ENCODE measurements around the gene MPV17L2.

MPV17L2 gene

GRCh38 chr19:18214779-18215433, 21.9 kb downstream of the MPV17L2 start:
- no peak overlapping the region for H3K4me3 ChIP-seq (ENCODE audit: insufficient read depth, low read depth, low read length, poor library complexity, severe bottlenecking)
- no peaks in the 10 kb centered on the region for H3K4me1 ChIP-seq (ENCODE audit: control insufficient read depth, insufficient read depth, low read length, poor library complexity, severe bottlenecking)
- no peaks in the 10 kb centered on the region for H3K27me3 ChIP-seq (replicated peaks; ENCODE audit: control insufficient read depth, insufficient read depth, low read length, poor library complexity, severe bottlenecking)
- no peak overlapping the region for H3K27ac ChIP-seq (ENCODE audit: insufficient read depth, low read length, poor library complexity, severe bottlenecking)
- H3K9me3 ChIP-seq (ENCODE audit: control insufficient read depth, low read length): no peaks in the 10 kb centered on the region
- H3K36me3 ChIP-seq (ENCODE audit: control insufficient read depth, insufficient read depth, low read length): no peaks in the 10 kb centered on the region
- DNase-seq: no peak

DNA sequence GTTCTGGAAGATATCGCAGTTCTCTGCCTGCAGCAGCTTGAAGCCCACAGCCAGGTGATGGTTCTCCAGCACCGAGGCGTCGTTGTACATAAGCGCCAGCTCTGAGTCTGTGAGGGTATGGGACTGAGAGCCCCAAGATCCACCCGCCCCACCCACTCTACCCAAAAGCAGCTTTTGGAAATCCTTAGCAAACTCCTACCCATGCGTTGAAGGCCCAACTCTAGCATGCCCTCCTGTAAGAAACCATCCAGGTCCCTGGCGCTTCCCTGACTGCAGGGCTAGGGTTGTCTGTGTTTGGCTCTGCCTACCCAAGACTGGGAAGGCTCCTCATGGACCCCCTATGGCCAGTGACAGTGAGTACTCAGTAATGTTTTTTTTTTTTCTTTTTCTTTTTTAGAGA, 23.8 kb downstream of the MPV17L2 start:
- Histone ChIP-seq H3K4me1 (ENCODE audit: control insufficient read depth, insufficient read depth, low read length, poor library complexity, severe bottlenecking) (no peaks in the 10 kb centered on the region), H3K9me3 (ENCODE audit: control insufficient read depth, low read length) (no peaks in the 10 kb centered on the region), H3K4me3 (ENCODE audit: insufficient read depth, low read depth, low read length, poor library complexity, severe bottlenecking) (no peak overlapping the region), H3K36me3 (ENCODE audit: control insufficient read depth, insufficient read depth, low read length) (no peaks in the 10 kb centered on the region), H3K27me3 (replicated peaks; ENCODE audit: control insufficient read depth, insufficient read depth, low read length, poor library complexity, severe bottlenecking) (no peaks in the 10 kb centered on the region), H3K27ac (ENCODE audit: insufficient read depth, low read length, poor library complexity, severe bottlenecking) (no peak overlapping the region)
- no peak for DNase-seq

DNA sequence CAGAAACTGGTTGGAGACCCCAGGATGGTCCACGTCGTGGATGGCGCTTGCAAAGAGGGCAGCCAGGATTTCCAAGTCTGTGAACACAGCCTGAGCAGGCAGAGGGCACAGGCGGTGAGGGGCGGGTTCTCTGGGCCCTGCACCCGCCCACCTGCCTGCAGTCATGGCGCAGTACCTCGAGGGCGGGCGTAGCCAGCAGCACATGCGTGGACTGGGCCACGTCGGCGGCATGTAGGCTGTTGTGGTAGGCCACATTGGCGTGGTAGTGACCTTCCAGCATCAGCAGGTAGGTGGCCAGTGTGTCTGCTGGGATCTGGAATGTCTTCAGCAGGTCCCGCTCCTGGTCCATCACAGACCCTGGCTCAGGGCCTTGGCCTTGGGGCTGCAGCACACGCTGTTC, 25.1 kb downstream of the MPV17L2 start:
- Histone ChIP-seq H3K9me3 (ENCODE audit: control insufficient read depth, low read length) (no peaks in the 10 kb centered on the region), H3K36me3 (ENCODE audit: control insufficient read depth, insufficient read depth, low read length) (no peaks in the 10 kb centered on the region), H3K4me3 (ENCODE audit: insufficient read depth, low read depth, low read length, poor library complexity, severe bottlenecking) (no peak overlapping the region), H3K27me3 (replicated peaks; ENCODE audit: control insufficient read depth, insufficient read depth, low read length, poor library complexity, severe bottlenecking) (no peaks in the 10 kb centered on the region), H3K27ac (ENCODE audit: insufficient read depth, low read length, poor library complexity, severe bottlenecking) (no peak overlapping the region), H3K4me1 (ENCODE audit: control insufficient read depth, insufficient read depth, low read length, poor library complexity, severe bottlenecking) (no peaks in the 10 kb centered on the region)
- DNase-seq: no peak

GRCh38 chr19:18218600-18218999, 25.6 kb downstream of the MPV17L2 start:
- H3K36me3 ChIP-seq (ENCODE audit: control insufficient read depth, insufficient read depth, low read length): no peaks in the 10 kb centered on the region
- H3K27me3 ChIP-seq (replicated peaks; ENCODE audit: control insufficient read depth, insufficient read depth, low read length, poor library complexity, severe bottlenecking): no peaks in the 10 kb centered on the region
- no peak for DNase-seq
- H3K9me3 ChIP-seq (ENCODE audit: control insufficient read depth, low read length): no peaks in the 10 kb centered on the region
- H3K4me1 ChIP-seq (ENCODE audit: control insufficient read depth, insufficient read depth, low read length, poor library complexity, severe bottlenecking): no peaks in the 10 kb centered on the region
- H3K27ac ChIP-seq (ENCODE audit: insufficient read depth, low read length, poor library complexity, severe bottlenecking): no peak overlapping the region
- H3K4me3 ChIP-seq (ENCODE audit: insufficient read depth, low read depth, low read length, poor library complexity, severe bottlenecking): no peak overlapping the region

DNA sequence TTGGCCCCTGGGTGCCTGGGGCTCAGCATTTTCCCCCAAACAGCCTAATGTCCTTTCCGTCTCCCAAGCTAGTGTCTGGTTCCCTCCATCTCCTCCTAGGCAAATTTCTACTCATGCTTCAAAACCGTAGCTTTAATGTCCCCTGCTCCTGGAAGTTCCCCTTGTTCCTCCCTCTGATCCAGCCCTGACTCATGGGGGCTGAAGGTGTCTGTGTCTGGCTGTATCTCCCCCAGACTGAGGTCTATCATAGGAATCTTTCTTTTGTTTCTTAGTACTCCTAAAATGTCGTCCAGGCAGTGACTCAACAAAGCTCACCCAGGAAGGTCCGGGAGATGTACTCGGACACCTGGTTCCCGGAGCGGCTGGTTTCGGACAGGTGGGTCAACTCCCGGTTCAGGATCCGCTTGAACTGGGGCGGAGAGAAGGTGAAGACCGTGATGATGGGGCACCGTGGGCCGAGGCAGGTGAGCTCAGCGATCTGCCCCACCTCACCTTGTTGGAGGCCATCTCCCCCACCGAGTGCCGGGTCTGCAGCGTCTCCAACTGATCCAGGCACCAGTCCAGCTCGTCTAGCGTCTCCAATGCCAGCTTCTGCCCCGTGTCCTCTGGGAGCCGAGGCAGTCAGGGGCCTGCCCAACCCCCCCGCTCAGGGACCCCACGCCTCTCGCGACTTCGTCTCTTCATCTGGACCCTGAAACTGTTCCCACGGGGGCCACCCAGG, 27.1 kb downstream of the MPV17L2 start:
- Histone ChIP-seq H3K36me3 (ENCODE audit: control insufficient read depth, insufficient read depth, low read length) (no peaks in the 10 kb centered on the region), H3K27me3 (replicated peaks; ENCODE audit: control insufficient read depth, insufficient read depth, low read length, poor library complexity, severe bottlenecking) (peaks cover 4% of the 10 kb centered on the region), H3K27ac (ENCODE audit: insufficient read depth, low read length, poor library complexity, severe bottlenecking) (no peak overlapping the region), H3K4me1 (ENCODE audit: control insufficient read depth, insufficient read depth, low read length, poor library complexity, severe bottlenecking) (peaks cover 11% of the 10 kb centered on the region), H3K4me3 (ENCODE audit: insufficient read depth, low read depth, low read length, poor library complexity, severe bottlenecking) (no peak overlapping the region), H3K9me3 (ENCODE audit: control insufficient read depth, low read length) (no peaks in the 10 kb centered on the region)
- DNase-seq: no peak

DNA sequence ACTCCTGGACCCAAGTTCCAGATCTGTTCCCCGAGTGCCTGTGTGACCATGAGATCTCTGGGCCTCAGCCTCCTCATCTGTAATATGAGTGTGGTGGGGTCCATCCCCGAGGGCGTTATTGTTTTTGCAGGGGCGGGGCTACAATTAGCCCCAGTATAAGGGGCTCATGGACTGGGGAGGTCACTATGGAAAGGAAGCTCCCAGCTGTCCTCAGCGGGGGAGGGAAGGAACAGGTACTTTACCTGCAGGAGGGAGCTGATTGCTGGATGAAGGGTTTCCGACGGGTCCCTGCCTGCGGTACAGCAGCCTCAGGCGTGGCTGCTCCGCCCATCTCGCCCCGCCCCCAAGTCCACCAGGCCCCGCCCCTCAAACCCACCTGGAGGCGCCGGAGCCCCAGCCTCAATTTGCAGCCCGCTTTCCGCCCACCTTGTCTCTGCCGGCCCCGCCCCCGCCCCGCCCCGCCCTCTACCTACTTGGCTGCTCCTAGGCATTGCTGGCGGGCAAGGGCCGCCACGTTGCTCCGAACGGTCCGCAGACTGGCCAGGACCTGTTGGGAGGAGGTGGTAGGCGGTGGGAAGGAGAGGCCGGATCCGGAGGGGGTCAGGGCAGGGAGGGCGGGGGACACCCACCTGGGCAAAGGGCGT, 27.7 kb downstream of the MPV17L2 start:
- no peaks in the 10 kb centered on the region for H3K9me3 ChIP-seq (ENCODE audit: control insufficient read depth, low read length)
- H3K36me3 ChIP-seq (ENCODE audit: control insufficient read depth, insufficient read depth, low read length): no peaks in the 10 kb centered on the region
- no peak overlapping the region for H3K27ac ChIP-seq (ENCODE audit: insufficient read depth, low read length, poor library complexity, severe bottlenecking)
- H3K4me1 ChIP-seq (ENCODE audit: control insufficient read depth, insufficient read depth, low read length, poor library complexity, severe bottlenecking): peaks cover 17% of the 10 kb centered on the region
- H3K4me3 ChIP-seq (ENCODE audit: insufficient read depth, low read depth, low read length, poor library complexity, severe bottlenecking): no peak overlapping the region
- DNase-seq: no peak
- H3K27me3 ChIP-seq (replicated peaks; ENCODE audit: control insufficient read depth, insufficient read depth, low read length, poor library complexity, severe bottlenecking): peaks cover 11% of the 10 kb centered on the region

GRCh38 chr19:18221815-18222725, 29.1 kb downstream of the MPV17L2 start:
- Histone ChIP-seq H3K9me3 (ENCODE audit: control insufficient read depth, low read length) (no peaks in the 10 kb centered on the region), H3K4me3 (ENCODE audit: insufficient read depth, low read depth, low read length, poor library complexity, severe bottlenecking) (no peak overlapping the region), H3K27ac (ENCODE audit: insufficient read depth, low read length, poor library complexity, severe bottlenecking) (no peak overlapping the region), H3K27me3 (replicated peaks; ENCODE audit: control insufficient read depth, insufficient read depth, low read length, poor library complexity, severe bottlenecking) (peaks cover 24% of the 10 kb centered on the region), H3K4me1 (ENCODE audit: control insufficient read depth, insufficient read depth, low read length, poor library complexity, severe bottlenecking) (peaks cover 24% of the 10 kb centered on the region), H3K36me3 (ENCODE audit: control insufficient read depth, insufficient read depth, low read length) (no peaks in the 10 kb centered on the region)
- DNase-seq: no peak

DNA sequence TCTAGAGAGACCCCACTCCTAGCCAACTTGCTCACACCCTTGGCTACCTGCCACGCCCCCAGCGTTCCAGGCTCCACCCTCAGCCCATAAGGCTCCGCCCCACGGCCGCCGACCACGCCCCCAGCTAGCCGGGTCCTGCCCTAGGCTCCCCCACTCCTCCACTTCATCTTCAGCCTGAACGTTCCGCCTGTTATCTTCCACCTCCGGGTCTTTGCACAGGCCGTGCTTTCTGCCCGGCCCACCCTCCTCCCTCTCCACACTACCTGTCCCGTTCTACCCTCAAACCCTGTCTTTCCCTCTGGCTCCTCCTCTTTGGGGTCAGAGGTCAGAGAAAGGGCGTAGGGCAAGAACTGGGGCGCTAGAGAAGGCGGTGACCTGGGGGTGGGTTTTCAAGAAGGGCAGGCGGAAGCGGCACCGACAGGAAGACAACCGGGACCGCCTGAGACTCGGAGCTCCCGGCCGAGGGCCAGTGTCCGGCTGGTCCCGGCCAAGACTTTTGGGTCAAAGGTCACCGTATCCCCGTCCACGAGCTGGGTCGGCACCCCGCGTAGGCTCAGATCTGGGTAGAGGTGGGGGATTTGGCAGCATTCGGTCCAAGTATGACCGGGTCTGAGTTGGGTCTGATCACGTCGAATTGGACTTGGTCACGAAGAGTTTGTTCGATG, 31.0 kb downstream of the MPV17L2 start:
- no peak for DNase-seq
- Histone ChIP-seq H3K9me3 (ENCODE audit: control insufficient read depth, low read length) (no peaks in the 10 kb centered on the region), H3K27me3 (replicated peaks; ENCODE audit: control insufficient read depth, insufficient read depth, low read length, poor library complexity, severe bottlenecking) (peaks cover 36% of the 10 kb centered on the region), H3K4me3 (ENCODE audit: insufficient read depth, low read depth, low read length, poor library complexity, severe bottlenecking) (peak overlapping the region; percentile 48), H3K27ac (ENCODE audit: insufficient read depth, low read length, poor library complexity, severe bottlenecking) (no peak overlapping the region), H3K4me1 (ENCODE audit: control insufficient read depth, insufficient read depth, low read length, poor library complexity, severe bottlenecking) (peaks cover 24% of the 10 kb centered on the region), H3K36me3 (ENCODE audit: control insufficient read depth, insufficient read depth, low read length) (no peaks in the 10 kb centered on the region)

DNA sequence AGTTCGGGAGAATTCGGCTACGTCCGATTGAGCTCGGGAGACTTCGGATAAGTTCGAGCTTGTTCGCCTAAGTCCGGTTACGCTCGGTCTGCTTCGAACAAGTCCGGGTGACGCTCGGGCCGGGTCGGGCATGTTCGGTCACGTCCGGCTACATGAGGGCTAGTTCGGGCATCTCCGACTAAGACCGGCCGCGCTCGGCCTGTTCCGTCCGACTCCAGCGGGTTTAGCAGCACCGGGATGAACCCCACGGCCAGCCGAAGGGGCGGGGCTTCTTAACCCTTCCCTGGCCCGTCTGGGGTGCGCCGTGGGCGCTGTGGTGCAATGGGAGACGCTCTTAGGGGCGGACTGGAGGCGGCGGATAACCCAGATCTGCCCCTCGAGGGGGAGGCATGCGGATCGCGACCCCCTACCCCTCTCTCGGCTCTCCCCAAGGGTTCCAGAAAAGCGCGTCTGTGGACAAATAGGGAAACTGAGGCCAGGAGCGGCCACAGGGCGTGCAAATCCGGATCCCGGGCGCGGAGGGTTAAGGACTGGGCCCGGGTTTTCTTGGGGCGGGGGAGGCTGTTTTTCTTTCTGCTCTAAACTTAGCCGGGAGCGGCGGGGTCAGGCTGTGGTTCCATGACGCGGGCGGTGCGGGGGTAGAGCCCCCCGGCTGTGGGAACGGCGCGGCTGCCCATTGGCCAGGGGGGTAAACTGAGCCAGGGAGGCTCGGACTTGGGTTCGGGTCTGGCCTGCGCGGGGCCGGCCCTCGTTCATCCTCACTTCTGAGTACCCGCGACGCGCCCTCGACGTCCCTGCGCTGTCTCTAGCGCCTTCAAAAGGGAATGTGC, 31.7 kb downstream of the MPV17L2 start:
- Histone ChIP-seq H3K27me3 (replicated peaks; ENCODE audit: control insufficient read depth, insufficient read depth, low read length, poor library complexity, severe bottlenecking) (peaks cover 41% of the 10 kb centered on the region), H3K4me1 (ENCODE audit: control insufficient read depth, insufficient read depth, low read length, poor library complexity, severe bottlenecking) (peaks cover 24% of the 10 kb centered on the region), H3K27ac (ENCODE audit: insufficient read depth, low read length, poor library complexity, severe bottlenecking) (no peak overlapping the region), H3K9me3 (ENCODE audit: control insufficient read depth, low read length) (no peaks in the 10 kb centered on the region), H3K36me3 (ENCODE audit: control insufficient read depth, insufficient read depth, low read length) (no peaks in the 10 kb centered on the region), H3K4me3 (ENCODE audit: insufficient read depth, low read depth, low read length, poor library complexity, severe bottlenecking) (peak overlapping the region; percentile 48)
- DNase-seq: peak; percentile 59 to 75 (median 66)

Data from effector memory CD4-positive, alpha-beta T cell (primary cell).